ENCODE results near the gene PLPP7.
"Not testable (repeated sequence)": the region's sequence is repeated elsewhere in the genome, so short reads cannot be mapped to it uniquely, and the experiment has no call there.

PLPP7 gene

GRCh38 chr9:131307974-131308373, 18.5 kb downstream of the PLPP7 start:
- DNase-seq: no peak

- DNase-seq: no peak
Observed at GRCh38 chr9:131308452-131308851, 18.9 kb downstream of the PLPP7 start.

GRCh38 chr9:131308906-131309529, 19.5 kb downstream of the PLPP7 start:
- DNase-seq: no peak

GRCh38 chr9:131309530-131310276, 20.2 kb downstream of the PLPP7 start:
- no peak for DNase-seq

DNA sequence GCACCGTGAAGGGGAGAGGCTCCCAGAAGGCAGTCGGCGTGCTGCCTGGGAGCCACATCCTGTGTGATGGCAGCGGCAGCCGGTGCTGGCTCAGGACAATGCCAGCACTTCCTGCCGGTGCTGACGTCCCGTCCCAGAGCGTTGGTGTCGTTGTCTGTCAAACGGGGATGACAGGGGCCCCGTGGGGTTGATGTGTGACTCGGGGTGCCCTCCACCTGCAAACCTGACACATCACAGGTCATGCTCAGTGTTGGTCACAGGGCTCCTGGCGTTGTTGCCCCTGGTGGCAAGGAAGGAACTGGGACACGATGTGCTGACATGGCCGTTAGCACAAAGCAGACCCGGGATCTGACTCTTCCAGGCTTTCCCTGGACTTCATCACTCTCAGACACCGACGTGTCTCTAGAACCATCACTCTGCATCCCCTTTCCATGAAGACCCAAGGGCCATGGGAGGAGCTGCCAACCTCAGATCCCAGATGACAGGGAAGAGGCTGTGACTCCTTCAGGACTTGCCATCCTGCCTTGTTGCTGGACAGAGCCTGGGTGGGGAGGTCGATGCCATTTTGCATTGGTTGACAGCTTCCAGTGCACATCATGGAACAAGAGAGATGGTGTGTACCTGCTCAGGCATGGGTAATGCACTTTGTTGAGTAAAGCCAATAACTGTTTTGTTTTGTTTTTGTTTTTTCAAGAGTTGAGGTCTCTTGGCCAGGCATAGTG, 21.5 kb downstream of the PLPP7 start:
- DNase-seq: peak; percentile 7

- no peak for DNase-seq
Observed at GRCh38 chr9:131312246-131312645, 22.7 kb downstream of the PLPP7 start.

DNA sequence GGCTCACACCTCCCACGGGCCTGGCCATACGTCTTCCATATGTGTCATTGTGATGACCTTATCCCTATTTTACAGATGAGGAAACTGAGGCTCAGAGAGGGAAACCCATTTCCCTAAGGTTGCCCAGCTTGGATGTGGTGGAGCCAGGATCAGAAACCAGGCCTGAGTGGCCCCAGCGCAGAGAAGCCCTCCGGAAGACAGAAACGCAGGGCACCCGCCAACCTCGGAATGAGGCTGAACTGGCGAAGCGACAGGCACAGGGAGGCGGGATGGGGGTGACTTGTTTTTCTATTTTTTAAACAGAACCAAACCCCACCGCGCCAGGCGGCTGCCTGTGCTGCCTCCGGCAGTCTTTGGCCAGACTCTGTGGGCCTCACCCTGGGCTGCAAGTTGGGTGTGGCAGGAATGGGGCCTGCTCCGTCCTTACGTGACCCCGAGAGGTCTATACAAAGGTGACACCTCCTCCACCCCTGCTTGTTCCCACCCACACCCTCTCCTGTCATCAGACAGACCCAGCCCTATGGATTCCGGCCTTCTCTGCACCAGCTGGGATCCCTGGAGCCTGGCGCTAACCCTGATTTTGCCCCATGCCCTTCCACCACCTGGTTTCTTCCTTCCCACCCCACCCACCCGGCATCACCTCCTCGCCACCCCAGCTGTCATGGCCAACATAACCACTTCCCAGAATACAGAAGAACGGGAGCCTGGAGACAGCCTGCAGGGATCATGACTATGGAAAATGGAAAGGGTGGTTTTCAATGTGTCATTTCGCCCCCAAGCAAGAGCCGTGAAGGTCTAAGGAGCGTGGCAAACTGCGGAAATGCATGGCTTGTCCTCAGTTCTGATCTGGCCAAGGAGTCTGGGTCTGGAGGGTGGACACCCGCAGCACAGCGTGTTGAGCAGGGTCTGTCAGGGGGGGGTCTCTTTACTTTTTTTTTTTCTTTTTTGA, 23.6 kb downstream of the PLPP7 start:
- peak; percentile 28 for DNase-seq

GRCh38 chr9:131318231-131319085, 28.9 kb downstream of the PLPP7 start:
- DNase-seq: no peak

DNA sequence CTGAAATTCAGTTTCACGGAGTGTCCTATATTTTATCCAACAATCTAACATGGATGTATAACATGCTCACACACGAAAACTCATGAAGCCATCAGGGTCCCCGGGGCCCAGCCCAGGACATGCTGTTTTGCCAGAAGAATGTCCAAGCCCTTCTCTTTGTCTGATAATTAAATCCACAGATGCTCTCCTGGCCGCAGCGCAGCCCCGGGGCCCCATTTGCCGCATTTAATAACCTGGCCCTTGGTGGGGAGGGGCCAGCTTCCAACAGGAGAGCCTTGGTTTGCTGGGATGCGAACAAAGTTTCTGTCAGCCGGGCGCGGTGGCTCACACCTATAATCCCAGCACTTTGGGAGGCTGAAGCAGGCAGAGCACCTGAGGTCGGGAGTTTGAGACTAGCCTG, 30.0 kb downstream of the PLPP7 start:
- DNase-seq: no peak

- no peak for DNase-seq
Observed at GRCh38 chr9:131320031-131320685, 30.6 kb downstream of the PLPP7 start.

- no peak for DNase-seq
Observed at GRCh38 chr9:131323629-131324028, 34.1 kb downstream of the PLPP7 start.

DNA sequence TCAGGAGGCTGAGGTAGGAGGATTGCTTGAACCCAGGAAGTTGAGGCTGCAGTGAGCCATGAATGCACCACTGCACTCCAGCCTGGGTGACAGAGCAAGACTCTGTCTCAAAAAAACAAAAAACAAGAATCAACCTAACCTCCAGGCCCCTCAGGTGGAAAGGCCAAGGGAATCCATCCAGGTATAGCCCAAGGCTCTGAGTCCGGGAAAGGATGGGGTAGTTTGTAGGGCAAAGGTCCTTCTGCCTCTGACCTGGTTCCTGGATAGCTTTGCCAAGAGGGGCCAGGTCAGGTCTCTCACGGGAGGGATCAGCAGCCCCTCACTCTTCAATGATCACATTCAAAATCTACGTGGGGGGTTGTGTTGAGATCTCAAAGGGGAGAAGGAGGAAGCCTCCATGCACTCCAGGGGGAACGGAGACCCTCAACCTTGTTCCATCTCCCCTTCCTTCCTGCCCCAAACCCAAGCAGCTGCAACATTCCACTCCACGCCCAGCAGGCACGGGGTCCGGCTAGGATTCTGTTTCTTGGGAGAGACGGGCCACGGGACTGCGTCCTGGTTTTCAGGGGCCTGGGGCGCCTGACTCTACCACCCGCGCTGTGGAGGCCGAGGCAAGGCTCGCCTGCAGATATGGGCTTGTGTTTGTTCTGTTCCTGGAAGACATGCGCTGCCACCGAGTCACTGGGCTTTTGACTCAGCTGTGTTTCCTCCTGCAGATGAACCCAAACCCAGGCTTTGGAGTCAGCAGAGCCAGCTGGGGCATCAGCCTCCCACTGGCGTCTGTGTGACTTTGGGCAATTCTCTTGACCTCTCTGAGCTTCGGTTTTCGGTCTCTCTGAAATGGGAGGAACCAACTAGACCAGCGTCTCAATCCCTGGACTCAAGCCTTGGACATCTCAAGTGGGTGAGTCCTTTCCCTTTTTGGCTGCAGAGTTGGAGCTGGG, 35.5 kb downstream of the PLPP7 start:
- no peak for DNase-seq

- no peak for DNase-seq
Observed at GRCh38 chr9:131329241-131329641, 39.7 kb downstream of the PLPP7 start.

DNA sequence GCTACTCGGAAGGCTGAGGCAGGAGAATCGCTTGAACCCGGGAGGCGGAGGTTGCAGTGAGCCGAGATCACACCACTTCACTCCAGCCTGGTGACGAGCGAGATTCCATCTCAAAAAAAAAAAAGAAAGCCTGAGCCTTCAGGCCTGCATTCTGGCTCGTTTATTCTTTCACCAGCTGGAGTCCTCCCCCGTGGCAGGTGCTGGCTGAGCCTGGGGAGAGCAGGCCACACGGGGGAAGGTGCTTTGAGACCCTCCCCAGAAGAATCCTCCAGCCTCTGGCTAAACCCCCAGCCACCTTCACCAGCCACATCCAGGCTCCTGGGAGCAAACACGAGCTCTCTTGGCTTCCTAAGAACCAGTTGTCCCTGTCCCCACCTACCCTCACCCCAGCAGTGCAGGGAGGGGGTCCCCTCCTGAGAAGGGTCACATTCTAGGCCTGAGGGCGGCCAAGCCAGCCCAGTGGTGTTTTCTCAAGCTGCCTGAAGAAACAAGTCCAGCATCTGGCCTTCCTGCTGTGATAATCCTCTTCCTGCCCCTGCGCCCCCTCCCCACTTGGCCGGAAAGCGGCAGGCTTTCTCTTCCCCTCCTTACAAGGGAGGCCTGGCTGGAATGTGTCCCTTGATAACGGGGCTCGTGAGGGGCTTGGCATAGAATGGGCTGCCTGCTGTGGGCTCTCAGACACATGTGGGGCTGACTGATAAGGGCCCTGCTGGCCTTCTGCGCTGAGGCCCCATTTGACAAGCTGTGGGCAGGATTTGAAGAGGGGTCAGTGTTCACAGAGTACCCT, 41.5 kb downstream of the PLPP7 start:
- peak; percentile 98 for DNase-seq

GRCh38 chr9:131331996-131332395, 42.5 kb downstream of the PLPP7 start:
- DNase-seq: not testable (repeated sequence)

DNA sequence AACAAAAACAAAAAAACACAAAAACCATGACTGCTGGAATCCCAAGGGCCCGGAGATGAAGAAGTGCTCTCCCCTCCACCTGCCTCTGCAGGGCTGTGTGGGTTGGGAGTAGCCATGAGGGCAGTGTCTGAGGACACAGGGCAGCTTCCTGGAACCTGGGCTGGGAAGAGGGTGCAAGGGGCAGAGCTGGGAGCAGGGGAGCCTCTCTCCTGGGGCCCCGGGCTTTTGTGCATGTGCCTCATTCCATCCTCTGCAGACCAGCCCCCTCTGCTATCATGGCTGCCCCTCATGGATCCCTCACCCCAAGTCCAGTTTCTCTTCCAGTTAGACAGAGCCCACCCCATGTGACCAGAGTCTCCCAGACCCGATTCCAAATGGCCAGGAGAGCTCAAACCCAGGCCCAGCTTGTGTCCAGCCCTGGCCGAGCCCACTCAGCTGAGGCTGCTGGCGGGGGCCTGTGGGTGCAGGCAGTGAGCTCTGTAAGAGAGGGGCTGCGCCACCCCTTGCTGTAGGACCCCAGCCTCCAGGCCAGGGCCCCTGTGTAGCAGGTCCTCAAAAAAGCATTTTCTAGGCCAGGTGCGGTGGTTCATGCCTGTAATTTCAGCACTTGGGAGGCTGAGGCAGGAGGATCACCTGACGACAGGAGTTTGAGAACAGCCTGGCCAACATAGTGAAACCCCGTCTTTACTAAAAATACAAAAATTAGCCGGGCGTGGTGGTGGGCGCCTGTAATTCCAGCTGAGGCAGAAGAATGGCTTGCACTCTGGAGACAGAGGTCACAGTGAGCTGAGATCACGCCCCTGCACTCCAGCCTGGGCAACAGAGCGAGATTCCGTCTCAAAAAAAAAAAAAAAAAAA, 44.5 kb downstream of the PLPP7 start:
- DNase-seq: no peak

GRCh38 chr9:131334629-131335367, 45.3 kb downstream of the PLPP7 start:
- no peak for DNase-seq

DNA sequence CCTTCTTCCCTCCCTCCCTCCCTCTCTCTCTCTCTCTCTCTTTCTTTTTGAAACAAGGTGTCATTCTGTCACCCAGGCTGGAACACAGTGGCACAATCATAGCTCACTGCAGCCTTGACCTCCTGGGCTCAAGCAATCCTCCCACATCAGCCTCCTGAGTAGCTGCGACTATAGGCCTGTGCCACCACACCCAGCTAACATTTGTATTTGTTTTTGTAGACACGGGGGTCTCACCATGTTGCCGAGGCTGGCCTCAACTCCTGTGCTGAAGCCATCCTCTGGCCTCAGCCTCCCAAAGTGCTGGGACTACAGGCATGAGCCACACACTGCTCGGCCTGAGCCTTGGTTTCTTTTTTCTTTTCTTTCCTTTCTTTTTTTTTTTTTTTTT, 45.8 kb downstream of the PLPP7 start:
- no peak for DNase-seq

All from hematopoietic multipotent progenitor cell treated with erythropoietin and hydrocortisone succinate and interleukin-3 and kit ligand, for 8 days (in vitro differentiated cells).